Thoracic aorta (tissue), 2 donors: Measurements from ENCODE around the gene CALR. TPM values are rescaled to one million over a fixed set of nuclear protein-coding genes. Genes with fewer than 3 reads are reported as not detected.

Experiments
- ATAC-seq: fragments of 150-250 bp; one replicate; pipeline ENCODE4 v1.8.0; 2017; ENCODE audit warnings: low read depth; ENCODE audit not compliant: insufficient number of reproducible peaks, low FRiP score
- DNase-seq: peaks from one replicate; pipeline ENCODE4 v3.0.0-alpha.2; 2020; ENCODE audit warnings: low spot score
- H3K27ac ChIP-seq, 2 donors: fragments of 200-600 bp; sonication (generic); 1 replicate in 1 of 2; 2 replicates in 1 of 2; pipeline ENCODE4 v1.5.1; 2016; ENCODE audit warnings: mild to moderate bottlenecking in 2 of 2, moderate library complexity in 2 of 2
- H3K27me3 ChIP-seq: fragments of 200-600 bp; sonication (generic); replicated peaks from 2 replicates; pipeline ENCODE4 v1.6.0; 2016; ENCODE audit warnings: mild to moderate bottlenecking; ENCODE audit not compliant: insufficient read depth
- H3K36me3 ChIP-seq: fragments of 200-600 bp; sonication (generic); one replicate; pipeline ENCODE4 v1.5.1; 2016
- H3K4me1 ChIP-seq, 2 donors: fragments of 200-600 bp; sonication (generic); 1 replicate in 1 of 2; 2 replicates in 1 of 2; pipeline versions ENCODE4 v1.5.1 to v1.6.0; 2016; ENCODE audit warnings: low read depth in 2 of 2, mild to moderate bottlenecking in 1 of 2; ENCODE audit not compliant: control insufficient read depth in 1 of 2
- H3K4me3 ChIP-seq: fragments of 200-600 bp; sonication (generic); 2 replicates; pipeline ENCODE4 v1.5.1; 2016; ENCODE audit warnings: mild to moderate bottlenecking
- H3K9me3 ChIP-seq: fragments of 200-600 bp; sonication (generic); 2 replicates; pipeline ENCODE4 v1.5.1; 2016
- CTCF ChIP-seq: fragments of 200-600 bp; sonication (generic); IDR thresholded peaks from one replicate; pipeline ENCODE4 v1.5.1; 2019; ENCODE audit warnings: antibody characterized with exemption
- total RNA-seq, 2 donors: library from RNA; depleted of rRNA; stranded (reverse); fragments of >200 nt; gene quantifications; one replicate each; pipeline versions ENCODE4 v1.1.0 to v1.2.3, GENCODE V29; 2016

The CALR gene
- total RNA-seq, 2 donors from 2014 or later: 415 to 467 TPM

GRCh38 chr19:12986726-12987125 lies 48.3 kb downstream of the CALR start:
- Histone ChIP-seq H3K27me3 (no peaks in the 10 kb centered on the region), H3K9me3 (no peaks in the 10 kb centered on the region), H3K4me3 (no peak overlapping the region), H3K36me3 (no peaks in the 10 kb centered on the region), H3K27ac (no peak overlapping the region), H3K4me1 (peaks cover 0 to 5% of the 10 kb centered on the region in 2 donors)
- ATAC-seq (no peak), DNase-seq (no peak)
- TF ChIP-seq CTCF: no peak

- Histone ChIP-seq H3K4me1 (peaks cover 0 to 5% of the 10 kb centered on the region in 2 donors), H3K27me3 (no peaks in the 10 kb centered on the region), H3K36me3 (no peaks in the 10 kb centered on the region), H3K9me3 (no peaks in the 10 kb centered on the region), H3K4me3 (no peak overlapping the region), H3K27ac (no peak overlapping the region)
- ATAC-seq (no peak), DNase-seq (no peak)
- TF ChIP-seq CTCF: no peak
Measured at GRCh38 chr19:12987190-12987589, 48.8 kb downstream of the CALR start.

- H3K27me3 ChIP-seq: no peaks in the 10 kb centered on the region
- H3K4me3 ChIP-seq: no peak overlapping the region
- no peak for TF ChIP-seq CTCF
- no peaks in the 10 kb centered on the region for H3K9me3 ChIP-seq
- peaks cover 0 to 5% of the 10 kb centered on the region in 2 donors for H3K4me1 ChIP-seq
- ATAC-seq (no peak), DNase-seq (no peak)
- H3K36me3 ChIP-seq: no peaks in the 10 kb centered on the region
- no peak overlapping the region for H3K27ac ChIP-seq
Measured at GRCh38 chr19:12987781-12988180, 49.4 kb downstream of the CALR start.

- Histone ChIP-seq H3K4me3 (no peak overlapping the region), H3K4me1 (no peaks in the 10 kb centered on the region), H3K27ac (no peak overlapping the region), H3K27me3 (no peaks in the 10 kb centered on the region), H3K36me3 (no peaks in the 10 kb centered on the region), H3K9me3 (no peaks in the 10 kb centered on the region)
- TF ChIP-seq CTCF: no peak
- DNase-seq: no peak
- ATAC-seq: no peak
Measured at GRCh38 chr19:12990431-12990830, 52.0 kb downstream of the CALR start.

- ATAC-seq (no peak), DNase-seq (no peak)
- no peaks in the 10 kb centered on the region for H3K27me3 ChIP-seq
- no peak overlapping the region for H3K27ac ChIP-seq
- H3K4me3 ChIP-seq: no peak overlapping the region
- no peaks in the 10 kb centered on the region for H3K36me3 ChIP-seq
- H3K4me1 ChIP-seq: no peaks in the 10 kb centered on the region
- H3K9me3 ChIP-seq: no peaks in the 10 kb centered on the region
- no peak for TF ChIP-seq CTCF
Measured at GRCh38 chr19:12990853-12991252, 52.4 kb downstream of the CALR start.
